ENCODE measurements around the gene TUBB1. TPM values are rescaled to one million over a fixed set of nuclear protein-coding genes. Genes with fewer than 3 reads are reported as not detected.
A peak's percentile ranks its signal among the peaks of the same experiment; 100 is the strongest.

The TUBB1 gene
- total and polyA plus RNA-seq, 2 of the 13 experiments (the other 11 are each of a cell fraction or from before 2014, with no cell fraction given), result 0.11 to 57.6 TPM

- TF ChIP-seq ZBTB25 (CRISPR knock-in tag; IDR thresholded peaks at IDR 0.05) (no peak), ETV5 (CRISPR knock-in tag; IDR thresholded peaks at IDR 0.05; ENCODE audit: borderline replicate concordance) (0 out of 2 replicates have a peak, but pooled peaks have one; percentile 10), RFXANK (CRISPR knock-in tag; IDR thresholded peaks at IDR 0.05) (no peak), ZNF18 (CRISPR knock-in tag; IDR thresholded peaks at IDR 0.05; ENCODE audit: insufficient replicate concordance) (peak; percentile 8), GLI4 (CRISPR knock-in tag; IDR thresholded peaks at IDR 0.05; ENCODE audit: borderline replicate concordance) (peak; percentile 14; the same call in 1 of the 2 replicates), GABPA (IDR thresholded peaks at IDR 0.05; ENCODE audit: low read depth, low read length) (no peak), GABPA (CRISPR knock-in tag; IDR thresholded peaks at IDR 0.05; ENCODE audit: low read depth) (0 out of 2 replicates have a peak, but pooled peaks have one; percentile 18), ZNF33B (CRISPR knock-in tag; IDR thresholded peaks at IDR 0.05) (peak; percentile 60; the same call in 1 of the 2 replicates), WIZ (CRISPR knock-in tag; IDR thresholded peaks at IDR 0.05) (no peak), ZNF44 (CRISPR knock-in tag; IDR thresholded peaks at IDR 0.05) (peak; percentile 32; the same call in 1 of the 2 replicates), ZZZ3 (CRISPR knock-in tag; IDR thresholded peaks at IDR 0.05; ENCODE audit: borderline replicate concordance) (0 out of 2 replicates have a peak, but pooled peaks have one; percentile 11), ZC3H4 (CRISPR knock-in tag; IDR thresholded peaks at IDR 0.05; ENCODE audit: borderline replicate concordance) (peak; percentile 39; the same call in 1 of the 2 replicates), HDAC6 (IDR thresholded peaks at IDR 0.05; ENCODE audit: low read depth, low read length) (no peak), ZBTB38 (CRISPR knock-in tag; IDR thresholded peaks at IDR 0.05) (peak; percentile 100), HMG20B (CRISPR knock-in tag; conservative IDR thresholded peaks at IDR 0.05) (0 out of 2 replicates have a peak, but pooled peaks have one; percentile 12), PBX3 (CRISPR knock-in tag; IDR thresholded peaks at IDR 0.05; ENCODE audit: borderline replicate concordance) (0 out of 2 replicates have a peak, but pooled peaks have one; percentile 14), PHF8 (CRISPR knock-in tag; IDR thresholded peaks at IDR 0.05) (no peak), CENPT (CRISPR knock-in tag; IDR thresholded peaks at IDR 0.05; ENCODE audit: low read depth) (no peak), MED8 (CRISPR knock-in tag; IDR thresholded peaks at IDR 0.05; ENCODE audit: insufficient replicate concordance) (no peak), ELF4 (CRISPR knock-in tag; IDR thresholded peaks at IDR 0.05; ENCODE audit: borderline replicate concordance) (0 out of 2 replicates have a peak, but pooled peaks have one; percentile 22), PRPF4 (IDR thresholded peaks at IDR 0.05; ENCODE audit: low read depth, low read length, poor library complexity, severe bottlenecking) (peak; percentile 94), NFATC3 (CRISPR knock-in tag; IDR thresholded peaks at IDR 0.05) (peak; percentile 84; the same call in 1 of the 2 replicates)
These were observed 11.8 kb downstream of the TUBB1 start (continued) for GRCh38 chr20:59030911-59031563.
